ENCODE results near the gene TMEM61.

GRCh38 chr1:54975356-54976108, 4.9 kb upstream of the TMEM61 start:
- TF ChIP-seq POLR2A (IDR thresholded peaks at IDR 0.05) (no peak), CTCF (IDR thresholded peaks at IDR 0.05) (no peak)

All from breast epithelium (tissue), 3 donors.